ENCODE results near the gene CNDP1.

The CNDP1 gene

GRCh38 chr18:74597034-74597661 is 62.8 kb downstream of the CNDP1 start:
- Histone ChIP-seq H3K9me3 (no peaks in the 10 kb centered on the region), H3K36me3 (no peaks in the 10 kb centered on the region), H3K4me3 (ENCODE audit: low read depth, low read length) (peak overlapping the region; percentile 84), H3K27me3 (no peaks in the 10 kb centered on the region), H3K4me1 (no peaks in the 10 kb centered on the region)
- TF ChIP-seq CTCF (IDR thresholded peaks at IDR 0.05; ENCODE audit: low read depth, low read length), result no peak
- DNase-seq, result peak; percentile 48

GRCh38 chr18:74597662-74598349 is 63.5 kb downstream of the CNDP1 start, which contains the start of gene ZNF407:
Gene ZNF407 (plus strand): TSS chr18:74597870. CDS start chr18:74631020, 33,150 bp downstream.
- peak within 1 kb of the TSS; percentile 84 for H3K4me3 ChIP-seq (ENCODE audit: low read depth, low read length)
- DNase-seq, result peak; percentile 78
- H3K9me3 ChIP-seq, result no peaks in the 10 kb centered on the region
- H3K27me3 ChIP-seq, result no peaks in the 10 kb centered on the region
- no peak for TF ChIP-seq CTCF (IDR thresholded peaks at IDR 0.05; ENCODE audit: low read depth, low read length)
- H3K36me3 ChIP-seq, result no peaks in the 10 kb centered on the region
- no peaks in the 10 kb centered on the region for H3K4me1 ChIP-seq

GRCh38 chr18:74598350-74599001 is 64.2 kb downstream of the CNDP1 start:
- H3K4me3 ChIP-seq (ENCODE audit: low read depth, low read length), result peak overlapping the region; percentile 84
- H3K36me3 ChIP-seq, result no peaks in the 10 kb centered on the region
- TF ChIP-seq CTCF (IDR thresholded peaks at IDR 0.05; ENCODE audit: low read depth, low read length), result no peak
- no peaks in the 10 kb centered on the region for H3K27me3 ChIP-seq
- H3K4me1 ChIP-seq, result no peaks in the 10 kb centered on the region
- H3K9me3 ChIP-seq, result no peaks in the 10 kb centered on the region
- peak; percentile 66 for DNase-seq

- H3K27me3 ChIP-seq, result no peaks in the 10 kb centered on the region
- no peaks in the 10 kb centered on the region for H3K9me3 ChIP-seq
- no peak for TF ChIP-seq CTCF (IDR thresholded peaks at IDR 0.05; ENCODE audit: low read depth, low read length)
Measured at GRCh38 chr18:74604361-74604760, 70.1 kb downstream of the CNDP1 start.

GRCh38 chr18:74604774-74605173 is 70.5 kb downstream of the CNDP1 start:
- Histone ChIP-seq H3K36me3 (no peaks in the 10 kb centered on the region), H3K9me3 (no peaks in the 10 kb centered on the region), H3K4me1 (no peaks in the 10 kb centered on the region), H3K27me3 (no peaks in the 10 kb centered on the region), H3K4me3 (ENCODE audit: low read depth, low read length) (no peak overlapping the region)
- DNase-seq, result no peak
- TF ChIP-seq CTCF (IDR thresholded peaks at IDR 0.05; ENCODE audit: low read depth, low read length), result no peak

More at GRCh38 chr18:74604361-74604760, 70.1 kb downstream of the CNDP1 start:
- Histone ChIP-seq H3K4me3 (ENCODE audit: low read depth, low read length) (no peak overlapping the region), H3K4me1 (no peaks in the 10 kb centered on the region), H3K36me3 (no peaks in the 10 kb centered on the region)
- no peak for DNase-seq
